ENCODE data around the gene FATE1.

Gene FATE1

GRCh38 chrX:151704041-151704663, 11.7 kb upstream of the FATE1 start:
- no peak for DNase-seq

GRCh38 chrX:151708821-151709220, 7.0 kb upstream of the FATE1 start:
- DNase-seq: no peak

- no peak for DNase-seq
These were observed 5.4 kb upstream of the FATE1 start for GRCh38 chrX:151710457-151710856.

- DNase-seq: no peak
These were observed 4.7 kb upstream of the FATE1 start for GRCh38 chrX:151711154-151711553.

- DNase-seq: peak; percentile 1
These were observed 4.0 kb upstream of the FATE1 start for GRCh38 chrX:151711787-151712186.

GRCh38 chrX:151712253-151712652, 3.6 kb upstream of the FATE1 start:
- DNase-seq: no peak

- no peak for DNase-seq
These were observed 2.0 kb upstream of the FATE1 start for GRCh38 chrX:151713849-151714248.

- DNase-seq: no peak
These were observed 1.5 kb upstream of the FATE1 start for GRCh38 chrX:151714362-151714761.

GRCh38 chrX:151722241-151722846, 6.5 kb downstream of the FATE1 start:
- DNase-seq: no peak

GRCh38 chrX:151723156-151723760, 7.4 kb downstream of the FATE1 start:
- DNase-seq: no peak

GRCh38 chrX:151724563-151725337, 8.9 kb downstream of the FATE1 start:
- DNase-seq: no peak

- DNase-seq: no peak
These were observed 9.4 kb downstream of the FATE1 start for GRCh38 chrX:151725338-151725614.

GRCh38 chrX:151726751-151727150, 10.9 kb downstream of the FATE1 start:
- DNase-seq: no peak

- DNase-seq: no peak
These were observed 11.5 kb downstream of the FATE1 start for GRCh38 chrX:151727346-151727745.

- no peak for DNase-seq
These were observed 13.4 kb downstream of the FATE1 start for GRCh38 chrX:151729056-151729725.

GRCh38 chrX:151734446-151734845, 18.6 kb downstream of the FATE1 start, which contains the start of gene CNGA2:
CNGA2 (plus strand) TSS chrX:151734746; CDS start chrX:151738484, 3,738 bp downstream.
- DNase-seq: no peak

GRCh38 chrX:151735219-151735618, 19.4 kb downstream of the FATE1 start:
- DNase-seq: no peak

- DNase-seq: no peak
These were observed 20.9 kb downstream of the FATE1 start for GRCh38 chrX:151736685-151737084.

- no peak for DNase-seq
These were observed 21.7 kb downstream of the FATE1 start for GRCh38 chrX:151737494-151737893.

GRCh38 chrX:151738751-151739150, 22.9 kb downstream of the FATE1 start:
- no peak for DNase-seq

GRCh38 chrX:151741606-151742005, 25.8 kb downstream of the FATE1 start:
- no peak for DNase-seq

- no peak for DNase-seq
These were observed 26.5 kb downstream of the FATE1 start for GRCh38 chrX:151742311-151742710.

Data from SHP77 treated with DMSO at 0.1 percent for 48 hours (cell line).